K562 treated with DMSO at 1 percent for 48 hours (cell line): ENCODE measurements around the gene RNF7. TPM values are rescaled to one million over a fixed set of nuclear protein-coding genes. Genes with fewer than 3 reads are reported as not detected.

Experiments used
- total RNA-seq: library from RNA; unstranded; fragments of 300-600 nt; gene quantifications from 2 replicates; pipeline ENCODE4 v1.2.3, GENCODE V29; 2022; ENCODE audit warnings: low replicate concordance; ENCODE audit errors: extremely low read depth

RNF7 gene
- total RNA-seq: not detected in 2 replicates

GRCh38 chr3:141738022-141738890 is at the start of gene RNF7:
Gene RNF7 (plus strand): TSS chr3:141738298. CDS start chr3:141738342, 44 bp downstream.

GRCh38 chr3:141763088-141763750 is 25.1 kb downstream of the RNF7 start, which contains the start of gene GRK7:
Gene GRK7 (plus strand): TSS chr3:141763408. CDS start chr3:141778285, 14,877 bp downstream.

Other genes with a start within 250 kb of the RNF7 start
- gene GRK7, start 25.1 kb downstream of the RNF7 start, total RNA-seq: not detected in 2 replicates
- gene ATP1B3, start 138.3 kb downstream of the RNF7 start, total RNA-seq: not detected in 2 replicates